ENCODE data around the gene SLC24A5. TPM values are rescaled to one million over a fixed set of nuclear protein-coding genes. Genes with fewer than 3 reads are reported as not detected.

The SLC24A5 gene
- total and polyA plus RNA-seq, 10 donors = 0.06 TPM; not detected in 9

- Histone ChIP-seq H3K36me3 (no peaks in the 10 kb centered on the region), H3K4me3 (no peak overlapping the region), H3K4me1 (no peaks in the 10 kb centered on the region), H3K27me3 (replicated peaks in 1 of 7) (peaks cover 0 to 3% (median 0%) of the 10 kb centered on the region in 7 donors), H3K27ac (no peak overlapping the region), H3K9me3 (no peaks in the 10 kb centered on the region)
- 63 to 81% (median 75%) methylated on average over 4 of the region's 4 CpGs for WGBS, 5 donors
- intact Hi-C loops (cut with DNase I; ENCODE audit: low total_unique reads) = no loop called here
- TF ChIP-seq POLR2AphosphoS5 (IDR thresholded peaks at IDR 0.05) (no peak), CTCF (IDR thresholded peaks at IDR 0.05 in 8 of 11, conservative IDR thresholded peaks at IDR 0.05 in 3 of 11) (no peak), POLR2A (IDR thresholded peaks at IDR 0.05) (no peak)
- no peak for DNase-seq
These were observed 24.4 kb upstream of the SLC24A5 start for GRCh38 chr15:48096355-48096786.

GRCh38 chr15:48096813-48097212, 24.0 kb upstream of the SLC24A5 start:
- WGBS, 5 donors = 45 to 86% (median 79%) methylated on average over 2 of the region's 2 CpGs
- Histone ChIP-seq H3K4me3 (no peak overlapping the region), H3K36me3 (no peaks in the 10 kb centered on the region), H3K4me1 (no peaks in the 10 kb centered on the region), H3K27ac (no peak overlapping the region), H3K9me3 (no peaks in the 10 kb centered on the region), H3K27me3 (replicated peaks in 1 of 7) (peaks cover 0 to 3% (median 0%) of the 10 kb centered on the region in 7 donors)
- no peak for DNase-seq
- intact Hi-C loops (cut with DNase I; ENCODE audit: low total_unique reads) = no loop called here
- no peak for TF ChIP-seq POLR2A (IDR thresholded peaks at IDR 0.05)
- no peak for TF ChIP-seq POLR2AphosphoS5 (IDR thresholded peaks at IDR 0.05)

- DNase-seq = no peak
- Histone ChIP-seq H3K27me3 (replicated peaks in 1 of 7) (peaks cover 0 to 3% (median 0%) of the 10 kb centered on the region in 7 donors), H3K9me3 (no peaks in the 10 kb centered on the region), H3K27ac (no peak overlapping the region), H3K36me3 (no peaks in the 10 kb centered on the region), H3K4me1 (no peaks in the 10 kb centered on the region), H3K4me3 (no peak overlapping the region)
- intact Hi-C loops (cut with DNase I; ENCODE audit: low total_unique reads) = no loop called here
- WGBS, 5 donors = 74 to 85% (median 78%) methylated on average over 2 of the region's 2 CpGs
- no peak for TF ChIP-seq CTCF (IDR thresholded peaks at IDR 0.05 in 8 of 11, conservative IDR thresholded peaks at IDR 0.05 in 3 of 11)
- no peak for TF ChIP-seq POLR2AphosphoS5 (IDR thresholded peaks at IDR 0.05)
- TF ChIP-seq POLR2A (IDR thresholded peaks at IDR 0.05) = no peak
These were observed 23.5 kb upstream of the SLC24A5 start for GRCh38 chr15:48097264-48097663.

- H3K9me3 ChIP-seq = no peaks in the 10 kb centered on the region
- H3K4me3 ChIP-seq = no peak overlapping the region
- H3K4me1 ChIP-seq = no peaks in the 10 kb centered on the region
- no peaks in the 10 kb centered on the region for H3K36me3 ChIP-seq
- 73 to 83% (median 76%) methylated on average over 6 of the region's 6 CpGs for WGBS, 5 donors
- TF ChIP-seq CTCF (IDR thresholded peaks at IDR 0.05 in 8 of 11, conservative IDR thresholded peaks at IDR 0.05 in 3 of 11) (no peak), POLR2A (IDR thresholded peaks at IDR 0.05) (no peak)
- intact Hi-C loops (cut with DNase I; ENCODE audit: low total_unique reads) = no loop called here
- H3K27ac ChIP-seq = no peak overlapping the region
- no peak for DNase-seq
- peaks cover 0 to 18% (median 0%) of the 10 kb centered on the region in 7 donors for H3K27me3 ChIP-seq (replicated peaks in 1 of 7)
These were observed 19.3 kb upstream of the SLC24A5 start for GRCh38 chr15:48101376-48101961.
